GM12865 (cell line): ENCODE measurements around the gene CLASRP.

Source experiments
- DNase-seq: peaks from one replicate; pipeline ENCODE4 v3.0.0; 2010; ENCODE audit warnings: low read depth
- H3K4me3 ChIP-seq: 2 replicates; pipeline ENCODE4 v1.5.1; 2011; ENCODE audit warnings: mild to moderate bottlenecking, low read depth, low read length, control low read depth
- CTCF ChIP-seq: IDR thresholded peaks from 2 replicates; pipeline ENCODE4 v1.5.1; 2011; ENCODE audit warnings: low read length, control low read depth, low read depth, inconsistent platforms; ENCODE audit not compliant: insufficient read depth; ENCODE audit errors: missing control alignments

Gene CLASRP

GRCh38 chr19:45114116-45114515 lies 75.3 kb downstream of the CLASRP start:
- TF ChIP-seq CTCF, result no peak
- DNase-seq, result no peak
- H3K4me3 ChIP-seq, result no peak overlapping the region

- no peak overlapping the region for H3K4me3 ChIP-seq
- no peak for DNase-seq
- no peak for TF ChIP-seq CTCF
Observed at GRCh38 chr19:45115809-45116615, 77.2 kb downstream of the CLASRP start.

GRCh38 chr19:45117167-45117594 lies 78.3 kb downstream of the CLASRP start:
- TF ChIP-seq CTCF, result no peak
- peak; percentile 80 for DNase-seq
- H3K4me3 ChIP-seq, result no peak overlapping the region

- no peak for DNase-seq
- no peak for TF ChIP-seq CTCF
- no peak overlapping the region for H3K4me3 ChIP-seq
Observed at GRCh38 chr19:45117671-45118070, 78.8 kb downstream of the CLASRP start.

DNA sequence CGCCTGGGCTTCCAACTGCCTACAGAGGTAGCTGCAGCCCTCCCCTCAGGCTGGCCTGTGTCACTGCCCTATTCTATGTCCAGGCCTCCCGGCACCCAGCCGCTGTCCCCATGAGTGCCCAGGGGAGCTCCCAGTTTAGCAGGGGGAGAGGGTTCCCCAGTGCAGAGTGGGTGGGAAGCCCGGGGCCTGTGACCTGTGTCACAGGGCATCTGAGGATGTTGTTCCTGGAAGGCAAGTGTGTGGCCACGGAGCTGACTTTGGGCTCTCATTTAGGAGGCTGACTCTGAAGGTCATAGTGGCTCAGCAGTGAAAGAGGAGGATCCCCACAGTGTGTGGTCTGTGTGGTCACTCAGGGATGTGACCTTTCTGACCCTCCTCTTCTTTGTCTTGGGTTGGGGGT lies 79.3 kb downstream of the CLASRP start:
- no peak for TF ChIP-seq CTCF

DNA sequence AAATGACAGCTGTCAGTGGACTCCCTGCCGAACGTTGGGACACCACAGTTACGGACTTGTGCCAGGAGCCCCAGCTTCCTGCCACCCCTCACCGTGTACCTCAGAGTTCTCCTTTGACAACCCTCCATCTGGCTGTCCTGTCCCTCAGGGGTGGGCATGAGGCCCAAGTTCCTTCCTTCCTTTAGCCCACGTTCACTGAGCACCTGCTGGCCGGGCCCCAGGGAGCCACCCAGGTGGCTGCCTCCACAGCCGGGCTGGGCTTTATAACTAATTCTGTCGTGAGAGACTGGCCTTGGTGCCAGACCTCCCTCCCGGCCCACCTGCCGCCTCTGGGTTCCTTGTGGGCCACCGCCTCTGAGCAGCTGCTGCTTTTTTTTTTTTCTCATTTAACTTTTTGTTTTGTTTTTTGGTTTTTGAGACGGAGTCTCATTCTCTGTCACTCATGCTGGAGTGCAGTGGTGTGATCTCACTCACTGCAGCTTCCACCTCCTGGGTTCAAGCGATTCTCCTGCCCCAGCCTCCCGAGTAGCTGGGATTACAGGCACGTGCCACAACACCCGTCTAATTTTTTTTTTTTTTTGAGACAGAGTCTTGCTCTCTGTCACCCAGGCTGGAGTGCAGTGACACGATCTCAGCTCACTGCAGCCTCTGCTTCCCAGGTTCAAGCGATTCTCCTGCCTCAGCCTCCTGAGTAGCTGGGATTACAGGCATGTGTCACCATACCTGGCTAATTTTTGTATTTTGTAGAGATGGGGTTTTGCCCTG lies 79.9 kb downstream of the CLASRP start:
- DNase-seq, result peak; percentile 73
- peak overlapping the region; percentile 35 for H3K4me3 ChIP-seq

More for the DNA sequence above, 79.3 kb downstream of the CLASRP start:
- DNase-seq, result no peak
- H3K4me3 ChIP-seq, result peak overlapping the region; percentile 35

DNA sequence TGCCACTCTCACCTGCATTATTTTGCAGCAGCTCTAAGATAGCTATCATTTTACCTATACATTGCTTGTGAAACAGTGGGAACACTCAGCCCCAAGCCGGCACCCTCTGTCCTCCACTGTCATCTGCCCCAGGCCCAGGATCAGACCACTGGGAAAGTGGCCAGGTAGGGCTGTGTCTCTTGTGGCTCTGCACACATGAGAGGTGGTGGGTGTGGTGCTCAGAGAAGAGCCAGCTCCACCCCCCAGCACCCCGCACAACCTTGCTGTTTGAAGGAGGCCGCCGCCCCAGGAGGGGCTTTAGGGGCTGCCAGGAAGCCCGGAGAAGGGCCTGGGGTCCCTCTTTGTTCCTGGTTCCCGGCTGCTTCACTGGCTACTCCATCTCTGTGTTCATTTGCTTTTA lies 80.7 kb downstream of the CLASRP start:
- H3K4me3 ChIP-seq, result no peak overlapping the region
- DNase-seq, result no peak
- TF ChIP-seq CTCF, result no peak
